H1 (cell line): Measurements from ENCODE around the gene LCN2. TPM values are rescaled to one million over a fixed set of nuclear protein-coding genes. Genes with fewer than 3 reads are reported as not detected.

ENCODE experiments used
- GTF2F1 ChIP-seq: IDR thresholded peaks from 2 replicates; pipeline ENCODE4 v1.6.1; 2012; ENCODE audit warnings: low read depth, low read length, improper control_type of control experiment, borderline replicate concordance
- SIN3A ChIP-seq, 2 experiments: IDR thresholded peaks in 1 of 2; conservative IDR thresholded peaks in 1 of 2; 2 replicates each; pipeline ENCODE4 v1.6.1; 2011 to 2012; ENCODE audit warnings: low read length in 2 of 2, improper control_type of control experiment in 1 of 2, low read depth in 1 of 2, mild to moderate bottlenecking in 1 of 2
- polyA plus RNA-seq, 7 experiments: library from polyadenylated mRNA; depleted of rRNA in 3 of 7; stranded (reverse) in 5 of 7; unstranded in 2 of 7; fragments of >200 nt in 5 of 7; fragments of 200-250 nt in 2 of 7; gene quantifications; 1 replicate in 5 of 7; 2 replicates in 1 of 7; 4 replicates in 1 of 7; pipeline versions ENCODE4 v1.2.1 to v1.2.3, GENCODE V29; 2011 to 2013; ENCODE audit warnings: missing spikeins in 2 of 7, mixed read lengths in 2 of 7
- total RNA-seq: library from RNA; stranded (reverse); fragmentation: NEBNext Ultra II Directional; extraction: Animal tissue kit (Norgen Biotek cat#: 25700); gene quantifications from 2 replicates; pipeline ENCODE4 v1.2.1, GENCODE V29; 2021
- TF ChIP-seq, protein P1 (sequence below), 3 experiments: IDR thresholded peaks; 1 replicate in 2 of 3; 2 replicates in 1 of 3; pipeline versions ENCODE4 v1.5.1 to v1.6.1; 2011; ENCODE audit warnings: low read length in 3 of 3, mild to moderate bottlenecking in 3 of 3, inconsistent platforms in 2 of 3, low read depth in 1 of 3, moderate library complexity in 1 of 3; ENCODE audit not compliant: insufficient read depth in 1 of 3; ENCODE audit errors: control extremely low read depth in 1 of 3

LCN2 gene
- total and polyA plus RNA-seq, 2 of the 8 experiments (the other 6 are each of a cell fraction or from before 2014, with no cell fraction given), result 1.1 to 1.6 TPM

DNA sequence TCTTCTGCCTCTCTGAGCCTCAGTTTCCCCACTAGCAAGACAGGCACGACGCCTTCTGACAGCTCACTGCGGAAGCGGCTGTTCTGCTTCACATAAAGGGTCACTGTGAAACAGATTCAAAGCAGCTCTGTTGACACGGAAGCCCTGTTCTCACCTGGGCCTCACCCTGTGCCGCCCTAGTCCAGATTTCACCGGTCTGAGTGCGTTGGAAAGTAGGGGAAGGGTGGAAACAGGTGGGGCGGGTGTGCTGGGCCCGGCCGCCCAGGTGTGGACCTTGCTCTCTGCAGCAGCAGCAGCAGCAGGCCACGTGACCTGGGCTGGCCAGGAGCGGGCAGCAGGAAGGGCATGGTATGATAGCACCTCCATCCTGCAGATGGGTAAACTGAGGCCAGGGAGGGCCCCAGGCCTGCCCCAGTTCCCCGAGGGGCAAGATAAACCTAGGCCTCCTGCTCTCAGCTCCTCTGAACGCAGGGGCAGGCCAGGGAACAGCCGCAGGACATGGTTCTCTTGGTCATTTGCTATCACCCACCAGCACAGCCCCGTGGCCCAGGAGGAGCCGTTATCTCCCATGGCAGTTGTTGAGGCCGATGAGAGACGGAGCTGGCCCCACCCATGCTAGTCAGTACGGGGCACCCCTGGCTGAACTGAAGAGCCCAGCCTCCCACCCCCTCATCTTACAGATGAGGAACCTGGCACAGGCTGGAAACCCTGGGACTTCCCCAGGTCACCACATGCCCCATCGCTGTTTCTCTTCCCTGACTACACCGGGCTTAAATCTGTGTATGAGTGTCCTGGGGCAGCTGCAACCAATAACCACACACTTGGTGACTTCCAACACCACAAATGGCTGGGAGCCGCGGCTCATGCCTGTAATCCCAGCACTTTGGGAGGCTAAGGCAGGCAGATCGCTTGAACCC, 33.8 kb upstream of the LCN2 start (continued):
- TF ChIP-seq, protein P1, sequence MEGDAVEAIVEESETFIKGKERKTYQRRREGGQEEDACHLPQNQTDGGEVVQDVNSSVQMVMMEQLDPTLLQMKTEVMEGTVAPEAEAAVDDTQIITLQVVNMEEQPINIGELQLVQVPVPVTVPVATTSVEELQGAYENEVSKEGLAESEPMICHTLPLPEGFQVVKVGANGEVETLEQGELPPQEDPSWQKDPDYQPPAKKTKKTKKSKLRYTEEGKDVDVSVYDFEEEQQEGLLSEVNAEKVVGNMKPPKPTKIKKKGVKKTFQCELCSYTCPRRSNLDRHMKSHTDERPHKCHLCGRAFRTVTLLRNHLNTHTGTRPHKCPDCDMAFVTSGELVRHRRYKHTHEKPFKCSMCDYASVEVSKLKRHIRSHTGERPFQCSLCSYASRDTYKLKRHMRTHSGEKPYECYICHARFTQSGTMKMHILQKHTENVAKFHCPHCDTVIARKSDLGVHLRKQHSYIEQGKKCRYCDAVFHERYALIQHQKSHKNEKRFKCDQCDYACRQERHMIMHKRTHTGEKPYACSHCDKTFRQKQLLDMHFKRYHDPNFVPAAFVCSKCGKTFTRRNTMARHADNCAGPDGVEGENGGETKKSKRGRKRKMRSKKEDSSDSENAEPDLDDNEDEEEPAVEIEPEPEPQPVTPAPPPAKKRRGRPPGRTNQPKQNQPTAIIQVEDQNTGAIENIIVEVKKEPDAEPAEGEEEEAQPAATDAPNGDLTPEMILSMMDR (IDR thresholded peaks at IDR 0.05; ENCODE audit: control extremely low read depth in 1 of 3, insufficient read depth in 1 of 3, low read depth in 1 of 3, low read length in 3 of 3), result no peak
- TF ChIP-seq SIN3A (conservative IDR thresholded peaks at IDR 0.05 in 1 of 2, IDR thresholded peaks at IDR 0.05 in 1 of 2; ENCODE audit: low read depth in 1 of 2, low read length in 2 of 2) (no peak), GTF2F1 (no peak)
